DND-41 (cell line): ENCODE data around the gene ORM2.

Experiments used
- ATAC-seq: fragments of 200-7000 bp; cut with Tn5 transposase; 3 replicates; pipeline ENCODE4 v1.9.1; 2021; ENCODE audit warnings: low read depth; ENCODE audit not compliant: insufficient read depth
- DNase-seq: peaks from one replicate; pipeline ENCODE4 v3.0.0-alpha.2; 2020
- H2AFZ ChIP-seq: 2 replicates; pipeline ENCODE4 v1.6.0; 2012; ENCODE audit warnings: low read depth, low read length
- H3K27ac ChIP-seq: 2 replicates; pipeline ENCODE4 v1.5.1; 2012; ENCODE audit warnings: low read length, inconsistent platforms
- H3K27me3 ChIP-seq: fragments of 200-600 bp; sonication (generic); 2 replicates; pipeline ENCODE4 v1.6.0; 2012; ENCODE audit warnings: low read length, mild to moderate bottlenecking, inconsistent platforms; ENCODE audit not compliant: insufficient read depth, poor library complexity
- H3K36me3 ChIP-seq: 2 replicates; pipeline ENCODE4 v1.5.1; 2012; ENCODE audit warnings: low read length, inconsistent platforms; ENCODE audit not compliant: insufficient read depth
- H3K4me1 ChIP-seq: 2 replicates; pipeline ENCODE4 v1.5.1; 2012; ENCODE audit warnings: mild to moderate bottlenecking, low read length; ENCODE audit not compliant: insufficient read depth
- H3K4me2 ChIP-seq: 2 replicates; pipeline ENCODE4 v1.6.0; 2012; ENCODE audit warnings: mild to moderate bottlenecking, moderate library complexity, low read length, inconsistent platforms; ENCODE audit not compliant: insufficient read depth
- H3K4me3 ChIP-seq, 2 experiments: fragments of 200-600 bp in 1 of 2; shearing (Covaris generic) in 1 of 2; 2 replicates each; pipeline ENCODE4 v1.5.1; 2012 to 2016; ENCODE audit warnings: inconsistent platforms in 2 of 2, low read length in 2 of 2, mild to moderate bottlenecking in 2 of 2, low read depth in 1 of 2, moderate library complexity in 1 of 2
- H3K79me2 ChIP-seq: 2 replicates; pipeline ENCODE4 v1.6.0; 2012; ENCODE audit warnings: low read length, inconsistent platforms; ENCODE audit not compliant: insufficient read depth
- H3K9ac ChIP-seq: 2 replicates; pipeline ENCODE4 v1.6.0; 2012; ENCODE audit warnings: low read depth, mild to moderate bottlenecking, inconsistent platforms, low read length, moderate library complexity
- H3K9me3 ChIP-seq: 2 replicates; pipeline ENCODE4 v1.5.1; 2012; ENCODE audit warnings: low read length, moderate library complexity, mild to moderate bottlenecking, inconsistent platforms; ENCODE audit not compliant: insufficient read depth, severe bottlenecking
- H4K20me1 ChIP-seq: 2 replicates; pipeline ENCODE4 v1.6.0; 2012; ENCODE audit warnings: low read length; ENCODE audit not compliant: insufficient read depth
- CTCF ChIP-seq: IDR thresholded peaks from 2 replicates; pipeline ENCODE4 v1.5.1; 2012; ENCODE audit warnings: borderline replicate concordance, low read length, moderate library complexity, mild to moderate bottlenecking; ENCODE audit not compliant: poor library complexity, severe bottlenecking; ENCODE audit errors: extremely low read depth
- EZH2 ChIP-seq: IDR thresholded peaks from 3 replicates; pipeline ENCODE4 v1.6.1; 2012; ENCODE audit warnings: borderline replicate concordance, low read depth, mild to moderate bottlenecking, moderate library complexity, low read length, inconsistent platforms; ENCODE audit not compliant: severe bottlenecking

The ORM2 gene

GRCh38 chr9:114364134-114365041, 34.7 kb downstream of the ORM2 start:
- Histone ChIP-seq H2AFZ (no peak overlapping the region), H3K27ac (no peak overlapping the region), H3K4me3 (no peak overlapping the region), H3K9me3 (no peaks in the 10 kb centered on the region), H3K27me3 (no peaks in the 10 kb centered on the region), H3K4me1 (no peaks in the 10 kb centered on the region), H3K36me3 (peaks cover 97% of the 10 kb centered on the region), H4K20me1 (peaks cover 3% of the 10 kb centered on the region; the same call in 1 of the 2 replicates), H3K4me2 (no peak overlapping the region), H3K9ac (no peak overlapping the region), H3K79me2 (peaks cover 4% of the 10 kb centered on the region; the same call in 1 of the 2 replicates)
- no peak for DNase-seq
- TF ChIP-seq CTCF, result no peak
- no peak for TF ChIP-seq EZH2
- no peak for ATAC-seq

- ATAC-seq, result no peak
- Histone ChIP-seq H3K4me1 (no peaks in the 10 kb centered on the region), H3K36me3 (peaks cover 97% of the 10 kb centered on the region), H3K27ac (no peak overlapping the region), H4K20me1 (peaks cover 3% of the 10 kb centered on the region; the same call in 1 of the 2 replicates), H2AFZ (no peak overlapping the region), H3K79me2 (peaks cover 12% of the 10 kb centered on the region), H3K4me3 (no peak overlapping the region), H3K4me2 (no peak overlapping the region), H3K27me3 (no peaks in the 10 kb centered on the region), H3K9ac (no peak overlapping the region), H3K9me3 (no peaks in the 10 kb centered on the region)
- no peak for DNase-seq
- no peak for TF ChIP-seq EZH2
- no peak for TF ChIP-seq CTCF
Measured at GRCh38 chr9:114365194-114365593, 35.5 kb downstream of the ORM2 start.

GRCh38 chr9:114366334-114367128, 36.9 kb downstream of the ORM2 start:
- H3K79me2 ChIP-seq, result peaks cover 25% of the 10 kb centered on the region
- no peak for ATAC-seq
- H3K27ac ChIP-seq, result no peak overlapping the region
- H3K9ac ChIP-seq, result no peak overlapping the region
- TF ChIP-seq CTCF (no peak), EZH2 (no peak)
- no peaks in the 10 kb centered on the region for H3K27me3 ChIP-seq
- no peak for DNase-seq
- H2AFZ ChIP-seq, result no peak overlapping the region
- peaks cover 12% of the 10 kb centered on the region for H3K4me1 ChIP-seq
- H3K4me2 ChIP-seq, result no peak overlapping the region
- peaks cover 3% of the 10 kb centered on the region; the same call in 1 of the 2 replicates for H4K20me1 ChIP-seq
- peaks cover 97% of the 10 kb centered on the region for H3K36me3 ChIP-seq
- no peak overlapping the region for H3K4me3 ChIP-seq
- H3K9me3 ChIP-seq, result no peaks in the 10 kb centered on the region
